Measurements from ENCODE around the gene OPCML.

Gene OPCML

GRCh38 chr11:132540581-132540980 is 991.7 kb downstream of the OPCML start:
- no peak overlapping the region for H3K4me3 ChIP-seq (replicated peaks; ENCODE audit: insufficient read depth, low read length)
- peak; percentile 9 to 49 for DNase-seq (ENCODE audit: low read depth in 1 of 2, low spot score in 1 of 2)
- no peak overlapping the region for H3K27ac ChIP-seq (replicated peaks)
- no peak for TF ChIP-seq REST (IDR thresholded peaks at IDR 0.05; ENCODE audit: insufficient replicate concordance, low read depth)
- TF ChIP-seq SPI1 (IDR thresholded peaks at IDR 0.05; ENCODE audit: borderline replicate concordance, low read depth) = peak; percentile 85
- H3K27me3 ChIP-seq (ENCODE audit: insufficient read depth, poor library complexity, severe bottlenecking) = no peaks in the 10 kb centered on the region

GRCh38 chr11:132539590-132540368 is 992.5 kb downstream of the OPCML start:
- DNase-seq (ENCODE audit: low read depth in 1 of 2, low spot score in 1 of 2) = no peak
- Histone ChIP-seq H3K27ac (replicated peaks) (no peak overlapping the region), H3K27me3 (ENCODE audit: insufficient read depth, poor library complexity, severe bottlenecking) (no peaks in the 10 kb centered on the region), H3K4me3 (replicated peaks; ENCODE audit: insufficient read depth, low read length) (no peak overlapping the region)
- TF ChIP-seq POLR2AphosphoS5 (IDR thresholded peaks at IDR 0.05; ENCODE audit: low read depth) = no peak
- no peak for TF ChIP-seq CTCF (IDR thresholded peaks at IDR 0.05; ENCODE audit: insufficient read depth, low read length)
- TF ChIP-seq REST (IDR thresholded peaks at IDR 0.05; ENCODE audit: insufficient replicate concordance, low read depth) = no peak
- no peak for TF ChIP-seq GABPA (IDR thresholded peaks at IDR 0.05; ENCODE audit: low read depth)
- TF ChIP-seq SPI1 (IDR thresholded peaks at IDR 0.05; ENCODE audit: borderline replicate concordance, low read depth) = no peak

DNA sequence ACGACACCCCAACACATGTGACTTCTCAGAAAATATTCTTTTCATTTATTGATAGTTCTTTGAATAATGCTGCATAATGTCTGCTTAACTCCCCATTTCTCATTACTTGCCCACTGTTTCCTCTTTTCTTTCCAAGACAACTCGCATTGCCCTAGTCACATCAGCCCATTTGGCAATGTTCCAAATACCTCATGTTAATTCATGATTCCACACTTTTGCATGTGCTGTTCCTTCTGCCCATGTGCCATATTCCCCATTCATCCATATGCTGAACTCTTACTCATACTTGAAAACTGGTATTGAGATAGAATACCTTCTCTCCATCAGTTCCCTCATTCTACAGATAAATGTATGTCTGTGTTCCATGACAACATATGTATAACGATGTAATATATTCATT is 993.7 kb downstream of the OPCML start:
- Histone ChIP-seq H3K4me3 (replicated peaks; ENCODE audit: insufficient read depth, low read length) (no peak overlapping the region), H3K27ac (replicated peaks) (no peak overlapping the region), H3K27me3 (ENCODE audit: insufficient read depth, poor library complexity, severe bottlenecking) (no peaks in the 10 kb centered on the region)
- no peak for TF ChIP-seq POLR2AphosphoS5 (IDR thresholded peaks at IDR 0.05; ENCODE audit: low read depth)
- no peak for TF ChIP-seq CTCF (IDR thresholded peaks at IDR 0.05; ENCODE audit: insufficient read depth, low read length)
- no peak for TF ChIP-seq GABPA (IDR thresholded peaks at IDR 0.05; ENCODE audit: low read depth)
- TF ChIP-seq SPI1 (IDR thresholded peaks at IDR 0.05; ENCODE audit: borderline replicate concordance, low read depth) = no peak
- TF ChIP-seq REST (IDR thresholded peaks at IDR 0.05; ENCODE audit: insufficient replicate concordance, low read depth) = no peak
- DNase-seq (ENCODE audit: low read depth in 1 of 2, low spot score in 1 of 2) = no peak

Measured in HL-60 (cell line).